Muscle of leg (tissue), 11 donors: ENCODE data around the gene XIRP1. TPM values are rescaled to one million over a fixed set of nuclear protein-coding genes. Genes with fewer than 3 reads are reported as not detected.
"Not testable (repeated sequence)": the region's sequence is repeated elsewhere in the genome, so short reads cannot be mapped to it uniquely, and the experiment has no call there.

Source experiments
- DNase-seq: peaks from one replicate; pipeline ENCODE4 v3.0.0; 2013
- H3K27ac ChIP-seq: one replicate; pipeline ENCODE4 v1.5.1; 2013; ENCODE audit warnings: mild to moderate bottlenecking, low read length, control low read depth
- H3K27me3 ChIP-seq: one replicate; pipeline ENCODE4 v1.6.1; 2013; ENCODE audit warnings: low read length; ENCODE audit not compliant: control insufficient read depth, insufficient read depth
- H3K36me3 ChIP-seq: one replicate; pipeline ENCODE4 v1.6.1; 2013; ENCODE audit warnings: low read length; ENCODE audit not compliant: control insufficient read depth, insufficient read depth
- H3K4me1 ChIP-seq: one replicate; pipeline ENCODE4 v1.6.1; 2013; ENCODE audit warnings: low read length; ENCODE audit not compliant: control insufficient read depth, insufficient read depth
- H3K4me3 ChIP-seq: one replicate; pipeline ENCODE4 v1.5.1; 2013; ENCODE audit warnings: low read length, control low read depth
- H3K9me3 ChIP-seq: replicated peaks from 2 replicates; pipeline ENCODE4 v1.6.1; 2013; ENCODE audit warnings: low read depth, low read length; ENCODE audit not compliant: control insufficient read depth
- WGBS: methylation state at CpG from one replicate; pipeline ENCODE4 v1.1.5; 2013; ENCODE audit warnings: missing lambda C conversion rate; ENCODE audit not compliant: insufficient coverage; 5-methylcytosine and 5-hydroxymethylcytosine counted together
- polyA plus RNA-seq, 8 donors: library from polyadenylated mRNA; unstranded; fragments of 120-200 nt; gene quantifications; one replicate each; pipeline versions ENCODE4 v1.2.1 to v1.2.3, GENCODE V29; 2013; ENCODE audit warnings: inconsistent platforms in 1 of 8, low replicate concordance in 1 of 8; ENCODE audit not compliant: insufficient read length in 8 of 8, insufficient read depth in 1 of 8
- total RNA-seq: library from RNA; stranded (reverse); fragments of 120-200 nt; gene quantifications from one replicate; pipeline ENCODE4 v1.2.4, GENCODE V29; 2013

Gene XIRP1
- total and polyA plus RNA-seq, 9 donors, result 79.4 to 271 (median 145) TPM

GRCh38 chr3:39181408-39182335, 10.7 kb downstream of the XIRP1 start:
- WGBS, result 67% methylated on average over 1 of the region's 7 CpGs
- Histone ChIP-seq H3K9me3 (no peaks in the 10 kb centered on the region), H3K4me3 (no peak overlapping the region), H3K4me1 (peaks cover 71% of the 10 kb centered on the region), H3K27me3 (no peaks in the 10 kb centered on the region), H3K27ac (no peak overlapping the region), H3K36me3 (peaks cover 26% of the 10 kb centered on the region)
- peak; percentile 18 for DNase-seq

GRCh38 chr3:39180546-39181346, 11.6 kb downstream of the XIRP1 start:
- 3% methylated on average over 62 of the region's 64 CpGs for WGBS
- peaks cover 67% of the 10 kb centered on the region for H3K4me1 ChIP-seq
- DNase-seq, result peak; percentile 92

GRCh38 chr3:39180183-39180545, 12.2 kb downstream of the XIRP1 start:
- H3K4me1 ChIP-seq, result peaks cover 64% of the 10 kb centered on the region
- peak; percentile 9 for DNase-seq
- peaks cover 15% of the 10 kb centered on the region for H3K36me3 ChIP-seq
- H3K9me3 ChIP-seq, result no peaks in the 10 kb centered on the region
- no peak overlapping the region for H3K4me3 ChIP-seq
- H3K27ac ChIP-seq, result peak overlapping the region; percentile 52
- no peaks in the 10 kb centered on the region for H3K27me3 ChIP-seq
- 45% methylated on average over 3 of the region's 3 CpGs for WGBS

More at GRCh38 chr3:39180546-39181346, 11.6 kb downstream of the XIRP1 start:
- no peaks in the 10 kb centered on the region for H3K27me3 ChIP-seq
- peak overlapping the region; percentile 52 for H3K27ac ChIP-seq
- H3K9me3 ChIP-seq, result no peaks in the 10 kb centered on the region
- peak overlapping the region; percentile 31 for H3K4me3 ChIP-seq
- H3K36me3 ChIP-seq, result peaks cover 19% of the 10 kb centered on the region

DNA sequence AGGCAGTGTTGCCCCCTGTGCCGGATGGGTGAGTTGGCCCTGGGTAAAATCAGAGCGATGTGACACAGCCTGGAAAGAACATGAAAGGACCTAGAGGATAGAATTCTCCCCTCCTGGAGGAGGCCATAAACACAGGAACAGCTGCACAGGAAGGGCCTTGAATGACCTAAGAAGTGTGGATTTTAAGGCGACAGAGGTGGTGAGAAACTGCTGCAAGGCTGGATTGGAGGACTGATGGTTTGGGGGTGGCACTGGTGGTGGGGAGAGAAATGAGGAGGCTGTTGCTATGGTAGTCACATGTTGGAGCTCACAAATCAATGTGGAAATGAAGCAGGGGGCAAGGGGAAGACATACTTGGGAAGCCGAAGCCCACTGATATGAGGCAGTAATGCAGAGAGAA, 13.8 kb downstream of the XIRP1 start:
- Histone ChIP-seq H3K36me3 (peaks cover 1% of the 10 kb centered on the region), H3K27ac (peak overlapping the region; percentile 97), H3K4me3 (peak overlapping the region; percentile 56), H3K9me3 (no peaks in the 10 kb centered on the region), H3K4me1 (peaks cover 48% of the 10 kb centered on the region), H3K27me3 (no peaks in the 10 kb centered on the region)
- DNase-seq, result peak; percentile 78
- 28% methylated on average over 4 of the region's 4 CpGs for WGBS

DNA sequence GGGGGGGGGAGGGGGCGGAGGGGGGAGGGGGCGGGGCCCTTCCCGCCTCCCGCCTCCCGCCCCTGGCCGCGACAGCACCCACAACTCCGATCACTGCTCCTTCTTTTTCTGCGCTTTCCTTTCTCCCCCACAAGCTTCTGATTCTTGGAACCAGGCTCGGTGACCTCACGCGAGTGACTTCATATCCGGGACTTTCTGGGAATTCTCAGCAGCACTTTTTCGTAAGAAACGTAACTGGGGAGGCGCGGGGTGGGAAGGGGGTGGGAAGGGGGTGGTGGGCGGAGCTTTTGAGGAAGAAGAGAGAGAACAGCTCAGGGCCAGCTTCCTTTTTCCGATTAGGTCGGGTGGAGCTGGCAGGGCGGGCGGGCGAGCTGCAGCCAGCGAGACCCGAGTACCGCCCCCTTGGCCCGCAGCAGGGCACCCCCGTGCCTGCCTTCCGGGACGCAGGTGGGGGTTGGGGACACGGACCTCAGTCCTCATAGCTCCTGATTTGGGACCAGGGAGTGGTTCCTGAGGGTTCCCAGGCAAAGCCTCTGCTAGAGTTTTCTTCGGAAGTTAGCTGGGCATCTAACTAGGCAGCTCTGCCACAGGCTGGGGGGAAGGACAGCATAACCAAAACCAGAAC, 14.6 kb downstream of the XIRP1 start:
- 3% methylated on average over 8 of the region's 32 CpGs for WGBS
- Histone ChIP-seq H3K4me3 (peak overlapping the region; percentile 56), H3K9me3 (no peaks in the 10 kb centered on the region), H3K27ac (peak overlapping the region; percentile 97), H3K27me3 (no peaks in the 10 kb centered on the region), H3K4me1 (peaks cover 41% of the 10 kb centered on the region), H3K36me3 (no peaks in the 10 kb centered on the region)
- DNase-seq, result peak; percentile 98

DNA sequence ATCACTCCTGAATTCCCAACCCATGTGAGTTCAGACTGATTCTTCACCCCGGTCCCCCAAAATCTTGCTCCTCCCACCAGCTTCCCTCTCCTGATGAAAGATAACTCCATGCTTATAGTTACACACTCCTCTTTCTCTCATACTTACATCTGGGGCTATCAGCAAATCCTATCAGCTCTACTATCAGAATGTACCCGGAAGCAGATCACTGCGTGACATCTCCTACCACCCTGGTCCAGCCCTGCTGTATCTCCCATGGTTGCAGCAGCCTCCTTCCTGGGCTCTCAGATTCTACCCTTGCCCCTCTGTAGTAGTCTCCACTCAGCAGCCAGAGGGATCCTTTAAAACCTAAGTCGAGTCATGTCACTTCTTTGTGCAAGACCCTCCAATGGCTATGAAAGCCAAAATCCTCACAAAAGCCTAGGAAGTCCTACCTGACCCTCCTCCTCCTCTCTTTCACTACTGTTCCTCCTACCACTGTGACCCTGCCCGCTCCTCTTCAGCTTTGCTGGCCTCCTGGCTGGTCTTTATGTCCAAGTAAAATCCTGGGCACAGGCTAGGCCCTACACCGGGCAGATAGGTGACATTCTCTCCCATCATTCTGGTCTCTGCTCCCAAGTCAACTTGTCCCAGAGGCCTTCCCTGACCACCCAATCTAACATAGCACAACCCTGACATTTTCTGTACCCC, 16.2 kb downstream of the XIRP1 start:
- Histone ChIP-seq H3K4me3 (no peak overlapping the region), H3K4me1 (peaks cover 37% of the 10 kb centered on the region), H3K27me3 (no peaks in the 10 kb centered on the region), H3K27ac (peak overlapping the region; percentile 97), H3K36me3 (no peaks in the 10 kb centered on the region), H3K9me3 (no peaks in the 10 kb centered on the region)
- WGBS, result 88% methylated on average over 6 of the region's 6 CpGs
- peak; percentile 9 for DNase-seq

- H3K9me3 ChIP-seq, result no peaks in the 10 kb centered on the region
- H3K27ac ChIP-seq, result no peak overlapping the region
- no peaks in the 10 kb centered on the region for H3K36me3 ChIP-seq
- peaks cover 19% of the 10 kb centered on the region for H3K4me1 ChIP-seq
- no peak overlapping the region for H3K4me3 ChIP-seq
- WGBS, result no CpG with 5 or more reads among the region's 2 CpGs
- DNase-seq, result no peak
- H3K27me3 ChIP-seq, result no peaks in the 10 kb centered on the region
These were observed 18.9 kb downstream of the XIRP1 start for GRCh38 chr3:39173318-39174125.

GRCh38 chr3:39171860-39172259, 20.5 kb downstream of the XIRP1 start:
- peaks cover 9% of the 10 kb centered on the region for H3K4me1 ChIP-seq
- WGBS, result 78% methylated on average over 2 of the region's 2 CpGs
- H3K27ac ChIP-seq, result no peak overlapping the region
- H3K9me3 ChIP-seq, result no peaks in the 10 kb centered on the region
- H3K27me3 ChIP-seq, result no peaks in the 10 kb centered on the region
- no peak for DNase-seq
- H3K4me3 ChIP-seq, result no peak overlapping the region
- H3K36me3 ChIP-seq, result no peaks in the 10 kb centered on the region

DNA sequence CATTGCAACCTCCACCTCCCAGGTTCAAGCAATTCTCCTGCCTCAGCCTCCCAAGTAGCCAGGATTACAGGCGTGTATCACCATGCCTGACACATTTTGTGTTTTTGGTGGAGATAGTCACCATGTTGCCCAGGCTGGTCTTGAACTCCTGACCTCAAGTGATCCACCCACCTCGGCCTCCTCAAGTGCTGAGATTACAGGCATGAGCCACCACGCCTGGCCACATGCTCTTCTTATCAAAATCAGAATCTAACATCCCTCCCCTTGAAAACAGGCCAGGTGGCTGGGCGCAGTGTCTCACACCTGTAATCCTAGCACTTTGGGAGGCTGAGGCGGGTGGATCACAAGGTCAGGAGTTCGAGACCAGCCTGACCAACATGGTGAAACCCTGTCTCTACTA, 21.5 kb downstream of the XIRP1 start:
- H3K4me3 ChIP-seq, H3K9me3 ChIP-seq, H3K36me3 ChIP-seq, DNase-seq, H3K27me3 ChIP-seq, H3K4me1 ChIP-seq, H3K27ac ChIP-seq: not testable (repeated sequence)
- WGBS, result 86% methylated on average over 1 of the region's 6 CpGs
